ENCODE data around the gene VCAN.

VCAN gene

DNA sequence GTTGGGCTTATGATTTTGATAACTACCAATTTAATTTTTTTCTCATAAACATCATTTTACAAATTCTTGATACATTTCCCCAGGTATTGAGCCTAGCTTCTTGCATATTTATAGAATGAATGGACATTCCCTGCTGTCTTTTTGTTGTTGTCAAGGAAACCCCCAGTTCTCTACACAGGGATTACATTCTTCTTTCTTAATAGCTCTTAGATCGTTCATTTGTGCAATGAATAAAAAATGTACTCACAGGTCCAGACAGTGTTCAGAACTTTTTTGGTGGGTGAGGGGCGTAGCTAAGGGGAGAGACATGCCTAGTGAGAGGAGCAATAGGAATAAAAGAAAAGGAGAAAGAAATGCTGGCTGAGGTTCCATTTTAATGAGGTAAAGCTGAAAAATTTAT is 58.6 kb downstream of the VCAN start:
- Histone ChIP-seq H3K4me3 (ENCODE audit: low read length) (no peak overlapping the region), H3K36me3 (replicated peaks; ENCODE audit: insufficient read depth, low read length) (no peaks in the 10 kb centered on the region), H3K9me3 (replicated peaks; ENCODE audit: insufficient read depth, low read length) (no peaks in the 10 kb centered on the region), H2AFZ (ENCODE audit: low read length) (no peak overlapping the region), H3F3A (ENCODE audit: insufficient read depth, low read length) (no peaks in the 10 kb centered on the region), H3K79me2 (ENCODE audit: low read length) (no peaks in the 10 kb centered on the region), H3K9me2 (replicated peaks; ENCODE audit: insufficient read depth, low read length) (no peaks in the 10 kb centered on the region), H3K4me2 (ENCODE audit: low read depth, low read length) (no peak overlapping the region), H3K27me3 (replicated peaks; ENCODE audit: insufficient read depth, low read length) (no peaks in the 10 kb centered on the region), H4K20me1 (ENCODE audit: insufficient read depth, low read length) (no peaks in the 10 kb centered on the region), H3K9ac (ENCODE audit: low read length) (no peak overlapping the region), H3K27ac (ENCODE audit: low read length) (no peak overlapping the region), H3K4me1 (ENCODE audit: low read length) (no peaks in the 10 kb centered on the region)
- TF ChIP-seq EZH2 (optimal IDR thresholded peaks at IDR 0.05; ENCODE audit: low read depth, low read length) = no peak
- TF ChIP-seq, protein P1, sequence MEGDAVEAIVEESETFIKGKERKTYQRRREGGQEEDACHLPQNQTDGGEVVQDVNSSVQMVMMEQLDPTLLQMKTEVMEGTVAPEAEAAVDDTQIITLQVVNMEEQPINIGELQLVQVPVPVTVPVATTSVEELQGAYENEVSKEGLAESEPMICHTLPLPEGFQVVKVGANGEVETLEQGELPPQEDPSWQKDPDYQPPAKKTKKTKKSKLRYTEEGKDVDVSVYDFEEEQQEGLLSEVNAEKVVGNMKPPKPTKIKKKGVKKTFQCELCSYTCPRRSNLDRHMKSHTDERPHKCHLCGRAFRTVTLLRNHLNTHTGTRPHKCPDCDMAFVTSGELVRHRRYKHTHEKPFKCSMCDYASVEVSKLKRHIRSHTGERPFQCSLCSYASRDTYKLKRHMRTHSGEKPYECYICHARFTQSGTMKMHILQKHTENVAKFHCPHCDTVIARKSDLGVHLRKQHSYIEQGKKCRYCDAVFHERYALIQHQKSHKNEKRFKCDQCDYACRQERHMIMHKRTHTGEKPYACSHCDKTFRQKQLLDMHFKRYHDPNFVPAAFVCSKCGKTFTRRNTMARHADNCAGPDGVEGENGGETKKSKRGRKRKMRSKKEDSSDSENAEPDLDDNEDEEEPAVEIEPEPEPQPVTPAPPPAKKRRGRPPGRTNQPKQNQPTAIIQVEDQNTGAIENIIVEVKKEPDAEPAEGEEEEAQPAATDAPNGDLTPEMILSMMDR (IDR thresholded peaks at IDR 0.05; ENCODE audit: low read length) = no peak
- no peak for TF ChIP-seq EZH2phosphoT487 (IDR thresholded peaks at IDR 0.05; ENCODE audit: low read length)
- no peak for DNase-seq

- Histone ChIP-seq H3K36me3 (replicated peaks; ENCODE audit: insufficient read depth, low read length) (no peaks in the 10 kb centered on the region), H3K9ac (ENCODE audit: low read length) (no peak overlapping the region), H3K79me2 (ENCODE audit: low read length) (no peaks in the 10 kb centered on the region), H3K27ac (ENCODE audit: low read length) (no peak overlapping the region), H3F3A (ENCODE audit: insufficient read depth, low read length) (no peaks in the 10 kb centered on the region), H4K20me1 (ENCODE audit: insufficient read depth, low read length) (no peaks in the 10 kb centered on the region), H3K9me3 (replicated peaks; ENCODE audit: insufficient read depth, low read length) (no peaks in the 10 kb centered on the region), H3K4me2 (ENCODE audit: low read depth, low read length) (no peak overlapping the region), H3K4me1 (ENCODE audit: low read length) (no peaks in the 10 kb centered on the region), H3K4me3 (ENCODE audit: low read length) (no peak overlapping the region), H3K9me2 (replicated peaks; ENCODE audit: insufficient read depth, low read length) (no peaks in the 10 kb centered on the region), H3K27me3 (replicated peaks; ENCODE audit: insufficient read depth, low read length) (no peaks in the 10 kb centered on the region), H2AFZ (ENCODE audit: low read length) (no peak overlapping the region)
- no peak for DNase-seq
- TF ChIP-seq, protein P1 (IDR thresholded peaks at IDR 0.05; ENCODE audit: low read length) = no peak
- no peak for TF ChIP-seq EZH2phosphoT487 (IDR thresholded peaks at IDR 0.05; ENCODE audit: low read length)
- TF ChIP-seq EZH2 (optimal IDR thresholded peaks at IDR 0.05; ENCODE audit: low read depth, low read length) = no peak
Observed at GRCh38 chr5:83531661-83532060, 60.1 kb downstream of the VCAN start.

- H3K4me3 ChIP-seq (ENCODE audit: low read length) = peak overlapping the region; percentile 22; the same call in 1 of the 2 replicates
- H2AFZ ChIP-seq (ENCODE audit: low read length) = peak overlapping the region; percentile 43; the same call in 1 of the 2 replicates
- peak; percentile 58 for DNase-seq
- no peak for TF ChIP-seq EZH2phosphoT487 (IDR thresholded peaks at IDR 0.05; ENCODE audit: low read length)
- TF ChIP-seq EZH2 (optimal IDR thresholded peaks at IDR 0.05; ENCODE audit: low read depth, low read length) = no peak
- TF ChIP-seq, protein P1 (IDR thresholded peaks at IDR 0.05; ENCODE audit: low read length) = no peak
- peak overlapping the region; percentile 63; the same call in 1 of the 2 replicates for H3K4me2 ChIP-seq (ENCODE audit: low read depth, low read length)
- H3K36me3 ChIP-seq (replicated peaks; ENCODE audit: insufficient read depth, low read length) = no peaks in the 10 kb centered on the region
- H3K9ac ChIP-seq (ENCODE audit: low read length) = no peak overlapping the region
- peaks cover 6% of the 10 kb centered on the region; the same call in 1 of the 2 replicates for H3K4me1 ChIP-seq (ENCODE audit: low read length)
- no peaks in the 10 kb centered on the region for H3K79me2 ChIP-seq (ENCODE audit: low read length)
- peak overlapping the region; percentile 9; the same call in 1 of the 2 replicates for H3K27ac ChIP-seq (ENCODE audit: low read length)
- no peaks in the 10 kb centered on the region for H3K9me3 ChIP-seq (replicated peaks; ENCODE audit: insufficient read depth, low read length)
- peaks cover 6% of the 10 kb centered on the region; the same call in 1 of the 2 replicates for H3F3A ChIP-seq (ENCODE audit: insufficient read depth, low read length)
- H3K9me2 ChIP-seq (replicated peaks; ENCODE audit: insufficient read depth, low read length) = no peaks in the 10 kb centered on the region
- H3K27me3 ChIP-seq (replicated peaks; ENCODE audit: insufficient read depth, low read length) = no peaks in the 10 kb centered on the region
- no peaks in the 10 kb centered on the region for H4K20me1 ChIP-seq (ENCODE audit: insufficient read depth, low read length)
Observed at GRCh38 chr5:83538786-83539462, 67.4 kb downstream of the VCAN start.

Measured in MM.1S (cell line).